OCI-LY7 (cell line): Measurements from ENCODE around the gene PIGP.

ENCODE experiments used
- EZH2phosphoT487 ChIP-seq: fragments of 200-600 bp; sonication (generic); IDR thresholded peaks from 2 replicates; pipeline ENCODE4 v1.6.1; 2018; ENCODE audit warnings: low read depth, borderline replicate concordance, mild to moderate bottlenecking, mixed run types, antibody characterized with exemption, low read length, moderate library complexity, mixed read lengths
- TF ChIP-seq, protein P1 (sequence below): fragments of 200-600 bp; sonication (generic); conservative IDR thresholded peaks from 2 replicates; pipeline ENCODE4 v1.5.1; 2014; ENCODE audit warnings: mild to moderate bottlenecking, antibody characterized with exemption, low read length, moderate library complexity, mixed read lengths

DNA sequence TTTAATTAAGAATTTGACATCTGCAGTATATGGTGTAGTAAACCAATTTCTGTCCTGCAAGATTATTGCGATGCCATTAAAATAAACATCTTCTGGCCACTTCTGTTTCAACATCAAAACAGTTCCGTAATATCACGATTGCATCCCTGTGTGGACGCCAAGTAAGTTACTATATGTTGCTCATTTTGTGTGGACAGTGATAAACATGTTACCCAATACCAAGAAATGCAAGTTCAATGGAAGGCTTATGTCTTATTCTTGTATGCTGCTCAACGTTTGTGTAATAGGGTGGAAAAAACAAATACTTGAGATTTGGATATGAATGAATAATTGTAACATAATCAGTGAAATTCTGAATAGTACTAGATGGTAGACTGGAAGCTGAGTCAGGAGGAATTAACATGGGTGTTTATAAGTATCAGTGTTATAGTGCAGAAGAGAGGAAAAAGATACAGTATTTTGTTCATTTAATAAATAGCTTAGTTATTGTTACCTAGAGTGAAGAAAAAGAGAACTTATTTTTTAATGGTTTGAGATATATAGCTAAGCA lies 15.4 kb upstream of the PIGP start:
- TF ChIP-seq EZH2phosphoT487: no peak
- TF ChIP-seq, protein P1, sequence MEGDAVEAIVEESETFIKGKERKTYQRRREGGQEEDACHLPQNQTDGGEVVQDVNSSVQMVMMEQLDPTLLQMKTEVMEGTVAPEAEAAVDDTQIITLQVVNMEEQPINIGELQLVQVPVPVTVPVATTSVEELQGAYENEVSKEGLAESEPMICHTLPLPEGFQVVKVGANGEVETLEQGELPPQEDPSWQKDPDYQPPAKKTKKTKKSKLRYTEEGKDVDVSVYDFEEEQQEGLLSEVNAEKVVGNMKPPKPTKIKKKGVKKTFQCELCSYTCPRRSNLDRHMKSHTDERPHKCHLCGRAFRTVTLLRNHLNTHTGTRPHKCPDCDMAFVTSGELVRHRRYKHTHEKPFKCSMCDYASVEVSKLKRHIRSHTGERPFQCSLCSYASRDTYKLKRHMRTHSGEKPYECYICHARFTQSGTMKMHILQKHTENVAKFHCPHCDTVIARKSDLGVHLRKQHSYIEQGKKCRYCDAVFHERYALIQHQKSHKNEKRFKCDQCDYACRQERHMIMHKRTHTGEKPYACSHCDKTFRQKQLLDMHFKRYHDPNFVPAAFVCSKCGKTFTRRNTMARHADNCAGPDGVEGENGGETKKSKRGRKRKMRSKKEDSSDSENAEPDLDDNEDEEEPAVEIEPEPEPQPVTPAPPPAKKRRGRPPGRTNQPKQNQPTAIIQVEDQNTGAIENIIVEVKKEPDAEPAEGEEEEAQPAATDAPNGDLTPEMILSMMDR: no peak
